GM18858 (cell line): ENCODE results near the gene SPDYE6.
"Not testable (repeated sequence)": the region's sequence is repeated elsewhere in the genome, so short reads cannot be mapped to it uniquely, and the experiment has no call there.

ENCODE experiments used
- ATAC-seq: cut with Tn5 transposase; IDR thresholded peaks from one replicate; pipeline ENCODE4 v1.9.1; 2021; ENCODE audit not compliant: unreplicated experiment

Gene SPDYE6, protein sequence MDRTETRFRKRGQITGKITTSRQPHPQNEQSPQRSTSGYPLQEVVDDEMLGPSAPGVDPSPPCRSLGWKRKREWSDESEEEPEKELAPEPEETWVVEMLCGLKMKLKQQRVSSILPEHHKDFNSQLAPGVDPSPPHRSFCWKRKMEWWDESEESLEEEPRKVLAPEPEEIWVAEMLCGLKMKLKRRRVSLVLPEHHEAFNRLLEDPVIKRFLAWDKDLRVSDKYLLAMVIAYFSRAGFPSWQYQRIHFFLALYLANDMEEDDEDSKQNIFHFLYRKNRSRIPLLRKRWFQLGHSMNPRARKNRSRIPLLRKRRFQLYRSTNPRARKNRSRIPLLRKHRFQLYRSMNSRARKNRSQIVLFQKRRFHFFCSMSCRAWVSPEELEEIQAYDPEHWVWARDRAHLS

DNA sequence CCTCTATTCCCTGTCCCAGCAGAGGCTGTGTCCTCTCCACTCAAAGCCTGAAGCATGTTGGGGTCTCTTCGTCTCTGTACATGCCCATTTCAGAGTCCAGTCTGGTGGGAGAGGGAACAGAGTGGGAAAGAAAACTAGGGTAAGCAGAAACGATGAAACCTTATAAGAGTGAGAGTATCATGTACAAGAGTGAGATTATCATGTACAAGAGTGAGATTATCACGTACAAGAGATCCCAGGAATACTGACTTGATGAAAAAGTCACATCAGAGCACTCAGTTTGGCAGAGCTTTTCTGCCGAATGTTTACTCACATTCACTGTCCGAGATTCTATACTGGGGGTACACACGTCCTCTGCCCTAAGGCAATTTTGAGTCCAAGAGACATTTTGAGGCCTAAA is at the start of gene SPDYE6:
Gene SPDYE6 (minus strand): TSS at position 101 of the 400 bp plus-strand sequence. CDS start 421 bp downstream, outside the sequence.
- ATAC-seq = not testable (repeated sequence)

DNA sequence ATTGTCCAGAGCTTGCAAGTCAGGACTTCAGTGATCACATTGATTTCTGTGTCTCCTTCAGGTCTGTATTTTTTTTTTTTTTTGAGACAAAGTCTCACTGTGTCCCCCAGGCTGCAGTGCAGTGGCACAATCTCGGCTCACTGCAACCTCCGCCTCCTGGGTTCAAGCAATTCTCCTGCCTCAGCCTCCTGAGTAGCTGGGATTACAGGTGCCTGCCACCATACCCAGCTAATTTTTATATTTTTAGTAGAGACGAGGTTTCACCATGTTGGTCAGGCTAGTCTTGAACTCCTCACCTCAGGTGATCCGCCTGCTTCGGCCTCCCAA is 48.6 kb upstream of the SPDYE6 start:
- not testable (repeated sequence) for ATAC-seq

- peak; percentile 71 for ATAC-seq
These were observed 48.0 kb upstream of the SPDYE6 start for GRCh38 chr7:102404005-102404861.

DNA sequence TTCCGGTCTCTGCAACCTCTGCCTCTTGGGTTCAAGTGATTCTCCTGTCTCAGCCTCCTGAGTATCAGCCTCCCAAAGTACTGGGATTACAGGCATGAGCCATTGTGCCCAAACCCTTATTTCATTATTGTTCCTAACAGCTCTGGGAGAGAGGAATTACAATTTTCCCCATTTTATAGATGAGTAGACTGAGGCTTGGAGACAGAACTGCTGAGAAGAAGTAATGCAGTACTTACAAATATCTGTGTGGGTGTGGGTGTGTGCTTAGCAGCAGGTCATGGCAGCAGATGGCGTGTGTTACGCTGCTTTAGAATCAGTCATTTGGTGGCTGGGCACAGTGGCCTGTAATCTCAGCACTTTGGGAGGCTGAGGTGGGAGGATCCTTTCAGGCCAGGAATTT is 47.3 kb upstream of the SPDYE6 start:
- ATAC-seq = no peak

- no peak for ATAC-seq
These were observed 44.1 kb upstream of the SPDYE6 start for GRCh38 chr7:102400360-102400759.

GRCh38 chr7:102398543-102398942 is 42.3 kb upstream of the SPDYE6 start:
- no peak for ATAC-seq

GRCh38 chr7:102396710-102397019 is 40.4 kb upstream of the SPDYE6 start:
- ATAC-seq = no peak

- ATAC-seq = peak; percentile 92
These were observed 39.8 kb upstream of the SPDYE6 start, which contains the start of gene PRKRIP1 for GRCh38 chr7:102395873-102396709. PRKRIP1 (plus strand) TSS chr7:102396363; CDS start chr7:102396412, 49 bp downstream.

DNA sequence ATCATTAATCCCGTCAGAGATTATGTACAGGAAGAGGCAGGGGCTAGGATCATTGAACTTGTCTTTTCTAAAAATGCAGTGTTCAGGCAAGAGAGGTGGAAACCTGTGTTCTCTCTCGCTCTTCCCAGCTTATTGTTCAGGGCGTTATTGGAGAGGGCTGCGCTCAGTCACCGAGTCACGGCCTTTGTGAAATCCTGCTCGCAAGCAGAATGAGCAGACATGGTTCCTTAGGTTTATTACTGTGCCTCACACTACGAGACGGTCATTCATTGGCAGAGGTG is 39.3 kb upstream of the SPDYE6 start:
- no peak for ATAC-seq

DNA sequence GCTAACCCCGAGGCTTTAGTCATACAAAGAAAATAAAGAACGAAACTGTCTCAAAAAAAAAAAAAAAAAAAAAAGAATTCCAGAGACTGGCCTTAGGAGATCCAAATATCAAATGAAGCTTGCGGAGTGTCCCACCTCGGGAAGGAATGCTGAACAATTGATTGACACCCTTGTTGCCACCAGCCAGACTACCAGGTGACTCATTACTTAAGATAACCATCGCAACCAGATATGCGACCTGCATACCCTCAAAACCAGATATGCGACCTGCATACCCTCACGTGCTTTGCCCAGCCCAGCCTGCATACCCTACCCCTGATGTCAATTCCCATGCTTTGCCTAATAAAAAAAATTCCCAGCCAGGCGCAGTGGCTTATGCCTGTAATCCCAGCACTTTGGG is 37.2 kb upstream of the SPDYE6 start:
- ATAC-seq = no peak

- no peak for ATAC-seq
These were observed 36.1 kb upstream of the SPDYE6 start for GRCh38 chr7:102392330-102392729.

DNA sequence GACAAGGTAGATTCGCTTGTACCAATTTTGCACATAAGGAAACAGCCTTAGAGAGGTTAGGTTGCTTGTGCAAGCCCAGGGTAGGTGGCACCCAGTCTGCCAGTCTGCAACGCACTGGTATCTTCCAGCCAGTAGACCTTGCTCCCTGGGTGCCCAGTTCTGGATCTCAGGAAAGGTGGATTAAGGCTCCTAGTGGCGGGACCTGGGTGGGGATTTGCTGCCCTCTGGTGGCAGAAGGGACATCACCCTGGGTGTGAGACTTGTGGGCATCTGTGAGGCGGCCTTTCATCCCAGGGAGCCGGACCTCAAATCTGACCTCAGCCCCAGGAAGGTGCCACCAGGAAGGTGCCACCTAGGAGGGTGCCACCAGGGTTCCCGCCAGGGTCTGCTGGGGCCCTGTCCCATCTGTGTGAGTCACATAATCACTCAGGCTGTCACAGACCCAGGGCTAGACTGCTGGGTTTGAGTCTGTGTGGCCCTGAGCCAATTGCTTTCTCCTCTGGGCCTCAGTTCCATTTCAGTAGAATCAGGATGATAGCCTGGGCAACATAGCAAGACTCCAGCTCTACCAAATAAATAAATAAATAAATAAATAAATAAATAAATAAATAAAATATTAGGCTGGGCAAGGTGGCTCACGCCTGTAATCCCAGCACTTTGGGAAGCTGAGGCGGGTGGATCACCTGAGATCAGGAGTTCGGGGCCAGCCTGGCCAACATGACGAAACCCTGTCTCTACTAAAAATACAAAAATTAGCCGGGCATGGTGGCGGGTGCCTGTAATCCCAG is 34.6 kb upstream of the SPDYE6 start:
- ATAC-seq = no peak

DNA sequence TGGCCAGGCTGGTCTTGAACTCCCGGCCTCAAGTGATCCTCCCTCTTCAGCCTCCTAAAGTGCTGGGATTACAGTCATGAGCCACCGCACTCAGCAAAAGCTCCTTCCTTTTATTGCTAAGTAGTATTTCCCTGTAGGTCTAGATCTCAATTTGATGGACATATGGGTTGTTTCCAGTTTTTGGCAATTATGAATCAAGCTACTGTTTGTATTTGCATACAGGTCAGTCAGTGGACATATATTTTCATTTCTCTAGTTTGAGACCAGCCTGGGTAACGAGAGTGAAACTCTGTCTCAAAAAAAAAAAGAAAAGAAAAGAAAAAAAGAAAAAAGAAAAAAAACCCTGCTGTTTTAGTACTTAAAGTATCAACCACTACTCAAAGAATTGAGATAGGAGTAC is 33.6 kb upstream of the SPDYE6 start:
- ATAC-seq = no peak

DNA sequence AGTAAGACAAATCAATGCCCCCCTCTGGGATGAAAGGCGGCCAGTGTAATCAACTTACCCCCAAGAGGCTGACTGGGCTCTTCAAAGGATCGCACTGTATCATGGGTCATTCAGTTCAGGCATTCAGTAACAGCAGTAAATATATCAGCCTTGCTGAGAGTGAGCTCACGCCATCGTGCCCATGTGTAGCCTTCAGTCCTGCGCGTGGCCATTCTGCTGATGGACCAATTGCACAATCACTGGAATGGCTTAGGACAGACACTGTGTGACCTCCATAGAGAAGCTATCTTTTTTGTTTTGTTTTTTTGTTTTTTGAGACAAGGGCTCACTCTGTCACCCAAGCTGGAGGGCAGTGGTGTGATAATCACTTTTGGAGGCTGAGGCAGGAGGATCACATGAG is 30.8 kb upstream of the SPDYE6 start:
- ATAC-seq = no peak

DNA sequence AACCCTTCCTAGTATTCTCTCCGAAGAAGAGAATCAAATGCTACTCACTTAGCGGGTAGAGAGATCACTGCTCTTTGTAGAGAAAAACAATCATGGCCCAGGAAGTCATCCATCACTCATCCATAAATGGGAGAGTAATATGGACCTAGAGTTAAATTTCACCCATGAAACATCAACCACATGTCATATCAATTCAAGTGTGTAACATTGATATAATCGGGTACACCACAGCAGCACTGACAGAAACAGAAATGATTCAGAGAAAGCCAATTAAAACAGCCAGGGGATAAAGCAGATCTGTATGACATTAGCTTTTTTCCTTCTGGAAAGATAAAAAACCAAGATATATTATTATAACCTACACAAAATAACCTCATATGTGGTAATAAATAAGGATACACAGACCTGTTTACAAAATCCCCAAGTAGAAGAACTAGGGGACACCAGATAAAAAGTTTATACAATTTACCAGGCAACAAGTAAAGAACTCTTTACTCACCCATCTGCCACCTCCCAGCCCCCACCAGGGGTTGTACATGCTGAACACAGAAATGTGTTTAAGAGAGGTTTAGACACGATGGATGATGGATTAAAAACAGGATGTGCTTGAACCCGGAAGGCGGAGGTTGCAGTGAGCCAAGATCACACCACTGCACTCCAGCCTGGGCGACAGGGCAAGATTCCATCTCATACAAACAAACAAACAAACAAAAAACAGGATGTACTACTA is 25.6 kb upstream of the SPDYE6 start:
- ATAC-seq = not testable (repeated sequence)

GRCh38 chr7:102380837-102381236 is 24.6 kb upstream of the SPDYE6 start:
- ATAC-seq = not testable (repeated sequence)

DNA sequence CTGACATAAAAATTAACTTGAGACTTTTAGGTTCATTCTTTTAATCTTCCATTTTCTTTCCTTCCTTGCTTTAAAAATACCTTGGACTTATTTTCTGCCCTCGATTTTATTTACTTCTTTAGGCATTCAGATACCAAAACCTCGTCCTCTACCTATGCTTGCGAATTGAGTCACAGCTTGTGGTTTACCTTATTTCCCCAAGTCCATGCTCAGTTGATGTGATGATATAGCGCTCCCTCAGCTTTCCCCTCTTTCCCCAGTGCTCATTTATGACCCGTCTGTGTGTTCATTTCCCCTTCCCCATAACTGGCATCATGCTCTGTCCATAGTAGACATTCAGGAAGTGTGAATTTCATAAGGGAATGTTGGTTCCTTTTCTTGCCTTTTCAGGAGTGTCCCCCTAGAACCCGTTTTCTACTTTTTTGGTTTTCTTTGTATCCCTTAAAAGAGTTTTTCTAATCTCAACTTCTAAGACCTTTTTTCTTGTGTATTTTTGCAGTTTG is 20.8 kb upstream of the SPDYE6 start:
- no peak for ATAC-seq

GRCh38 chr7:102372796-102373195 is 16.6 kb upstream of the SPDYE6 start:
- ATAC-seq = not testable (repeated sequence)

DNA sequence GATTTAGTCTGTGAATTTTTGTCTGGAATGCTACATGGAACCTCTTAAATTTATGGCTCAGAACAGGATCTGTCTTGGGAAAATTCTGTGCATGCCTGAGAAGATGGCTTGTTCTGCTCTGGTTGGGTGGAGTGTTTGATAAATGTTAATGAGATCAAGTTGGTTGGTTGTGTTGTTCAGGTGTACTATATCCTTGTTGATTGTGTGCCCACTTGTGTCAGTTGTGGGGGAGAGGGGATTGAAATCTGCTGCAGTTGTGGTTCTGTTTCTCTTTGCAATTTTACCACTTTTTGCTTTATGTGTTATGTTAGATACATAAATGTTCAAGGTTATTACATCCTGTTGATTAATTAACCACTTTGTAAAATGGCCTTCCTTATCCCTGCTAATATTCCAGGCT is 13.8 kb upstream of the SPDYE6 start:
- not testable (repeated sequence) for ATAC-seq

DNA sequence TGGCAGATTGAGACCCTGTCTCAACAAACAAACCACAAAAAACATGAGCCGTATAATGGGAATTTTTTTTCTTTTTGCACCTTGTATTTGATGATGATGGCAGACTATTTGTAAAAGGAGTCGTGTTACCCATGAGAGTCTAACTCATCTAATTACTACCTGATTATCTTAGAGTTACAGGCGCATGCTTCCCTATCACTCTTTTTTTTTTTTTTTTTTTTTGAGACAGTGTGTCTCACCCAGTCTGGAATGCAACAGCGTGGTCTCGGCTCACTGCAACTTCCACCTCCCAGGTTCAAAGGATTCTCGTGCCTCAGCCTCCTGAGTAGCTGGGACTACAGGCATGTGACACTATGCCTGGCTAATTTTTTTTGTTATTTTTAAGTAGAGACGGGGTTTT is 9.1 kb upstream of the SPDYE6 start:
- ATAC-seq = not testable (repeated sequence)
